GM18870 (cell line): Measurements from ENCODE around the gene SMTNL1.

Source experiments
- ATAC-seq: cut with Tn5 transposase; IDR thresholded peaks from one replicate; pipeline ENCODE4 v1.9.1; 2021; ENCODE audit warnings: moderate library complexity; ENCODE audit not compliant: unreplicated experiment

Gene SMTNL1

DNA sequence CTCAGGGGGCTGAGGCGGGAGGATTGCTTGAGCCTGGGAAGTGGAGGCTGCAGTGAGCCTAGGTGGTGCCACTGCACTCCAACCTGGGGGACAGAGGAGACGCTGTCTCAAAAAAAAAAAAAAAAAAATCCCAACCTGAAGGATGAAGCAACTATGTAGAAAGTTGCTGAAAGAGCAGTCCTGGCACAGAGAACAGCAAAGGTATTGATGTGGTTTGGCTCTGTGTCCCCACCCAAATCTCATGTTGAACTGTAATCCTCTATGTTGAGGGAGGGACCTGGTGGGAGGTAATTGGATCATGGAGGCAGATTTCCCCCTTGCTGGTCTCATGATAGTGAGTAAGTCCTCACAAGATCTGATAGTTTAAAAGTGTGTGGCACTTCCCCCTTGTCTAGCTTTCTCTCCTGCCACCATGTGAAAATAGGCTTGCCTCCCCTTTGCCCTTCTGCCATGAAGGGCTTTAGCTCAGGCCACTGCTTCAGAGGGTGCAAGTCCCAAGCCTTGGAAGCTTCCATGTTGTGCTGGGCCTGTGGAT is 49.4 kb downstream of the SMTNL1 start:
- ATAC-seq = no peak

GRCh38 chr11:57588046-57588710 is 50.8 kb downstream of the SMTNL1 start:
- ATAC-seq = no peak

DNA sequence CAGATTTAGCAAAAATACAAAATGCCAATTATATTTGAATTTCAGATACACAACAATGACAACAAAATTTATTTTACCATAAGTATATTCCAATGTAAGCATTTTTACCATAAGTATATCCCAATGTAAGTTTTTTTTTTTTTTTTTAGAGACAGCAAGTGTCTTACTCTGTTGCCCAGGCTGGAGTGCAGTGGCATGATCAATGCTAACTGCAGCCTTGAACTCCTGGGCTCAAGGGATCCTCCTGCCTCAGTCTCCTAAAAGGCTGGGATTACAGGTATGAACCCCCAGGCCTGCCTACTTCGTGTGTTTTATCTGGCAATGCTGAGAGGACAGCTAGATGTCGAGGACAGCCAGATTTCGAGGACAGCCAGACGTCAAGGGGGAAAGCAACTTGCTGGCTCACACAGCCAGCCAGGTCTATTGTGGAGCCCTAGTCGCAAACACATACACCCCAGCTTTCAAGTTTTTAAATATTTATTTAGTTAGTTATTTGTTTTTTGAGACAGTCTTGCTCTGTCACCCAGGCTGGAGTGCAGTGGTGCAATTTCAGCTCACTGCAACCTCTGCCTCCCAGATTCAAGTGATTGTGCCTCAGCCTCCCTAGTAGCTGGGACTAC is 59.0 kb downstream of the SMTNL1 start:
- ATAC-seq = no peak

GRCh38 chr11:57597461-57597915 is 60.1 kb downstream of the SMTNL1 start, which contains the start of gene SERPING1:
TSS of gene SERPING1 (plus strand) at chr11:57597685. CDS start at chr11:57598271, 586 bp downstream.
- ATAC-seq = no peak

GRCh38 chr11:57597916-57598830 is 60.8 kb downstream of the SMTNL1 start:
- ATAC-seq = no peak

DNA sequence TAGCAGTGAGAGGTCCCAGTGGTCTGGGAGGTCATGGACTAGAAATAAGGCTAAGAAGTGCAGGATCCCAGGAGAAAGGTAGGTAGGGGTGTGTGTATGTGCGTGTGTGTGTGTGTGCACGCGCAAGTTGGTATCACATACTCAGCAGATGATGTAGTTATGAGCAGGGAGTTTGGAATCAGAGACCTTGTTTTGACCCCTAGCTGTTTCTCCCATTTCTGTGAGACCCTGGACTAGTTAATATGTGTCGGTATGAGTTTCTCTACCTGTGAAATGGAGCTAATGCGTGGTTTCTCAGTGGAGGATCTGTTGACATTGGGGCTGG is 61.4 kb downstream of the SMTNL1 start:
- ATAC-seq = no peak

DNA sequence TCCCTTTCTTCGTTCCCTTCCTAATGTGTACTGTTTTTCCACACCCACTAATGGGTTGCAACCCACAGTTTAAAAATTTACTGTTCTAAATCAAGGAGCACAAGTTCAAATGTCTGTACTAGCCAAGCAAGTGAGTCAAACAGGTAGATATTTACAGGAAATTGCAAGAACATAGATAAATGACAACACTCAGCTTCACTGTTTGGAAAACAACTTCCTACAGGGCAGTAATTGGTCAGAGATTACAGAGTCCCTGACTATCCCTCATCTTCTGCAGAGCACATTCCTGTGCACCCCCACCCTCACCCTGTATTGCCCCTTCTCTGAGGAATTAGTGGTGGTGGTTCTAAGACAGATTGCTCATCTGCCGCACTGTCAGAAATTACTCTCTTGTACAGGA is 62.0 kb downstream of the SMTNL1 start:
- ATAC-seq = no peak
